Endodermal cell (in vitro differentiated cells): ENCODE measurements around the gene PNMA8C. TPM values are rescaled to one million over a fixed set of nuclear protein-coding genes. Genes with fewer than 3 reads are reported as not detected.

Experiments
- DNase-seq: peaks from one replicate; pipeline ENCODE4 v3.0.0-alpha.2; 2017
- H3K27ac ChIP-seq: 2 replicates; pipeline ENCODE4 v1.5.1; 2013; ENCODE audit warnings: mild to moderate bottlenecking, low read depth, low read length, moderate library complexity
- H3K27me3 ChIP-seq: 2 replicates; pipeline ENCODE4 v1.6.1; 2013; ENCODE audit warnings: mild to moderate bottlenecking, low read length, moderate library complexity; ENCODE audit not compliant: insufficient read depth, control insufficient read depth, poor library complexity, severe bottlenecking
- H3K36me3 ChIP-seq: 2 replicates; pipeline ENCODE4 v1.7.0; 2013; ENCODE audit warnings: mild to moderate bottlenecking, low read length, moderate library complexity; ENCODE audit not compliant: control insufficient read depth, insufficient read depth
- H3K4me1 ChIP-seq: one replicate; pipeline ENCODE4 v1.7.0; 2013; ENCODE audit warnings: low read length; ENCODE audit not compliant: control insufficient read depth, insufficient read depth
- H3K4me3 ChIP-seq: 2 replicates; pipeline ENCODE4 v1.5.1; 2013; ENCODE audit warnings: mild to moderate bottlenecking, low read length, moderate library complexity
- H3K9ac ChIP-seq: 2 replicates; pipeline ENCODE4 v1.6.1; 2013; ENCODE audit warnings: mild to moderate bottlenecking, low read length, moderate library complexity; ENCODE audit not compliant: poor library complexity, severe bottlenecking; ENCODE audit errors: extremely low read depth
- H3K9me3 ChIP-seq: 2 replicates; pipeline ENCODE4 v1.6.1; 2013; ENCODE audit warnings: mild to moderate bottlenecking, low read length, moderate library complexity; ENCODE audit not compliant: control insufficient read depth
- H3K27ac Mint-ChIP-seq: 2 replicates; pipeline ENCODE4 v1.8.0; 2020; ENCODE audit warnings: mixed read lengths
- H3K27me3 Mint-ChIP-seq: 2 replicates; pipeline ENCODE4 v1.8.0; 2021; ENCODE audit warnings: mild to moderate bottlenecking, mixed read lengths; ENCODE audit not compliant: insufficient read depth
- H3K36me3 Mint-ChIP-seq: 2 replicates; pipeline ENCODE4 v1.8.0; 2020; ENCODE audit warnings: low read depth, mixed read lengths
- H3K4me1 Mint-ChIP-seq: 2 replicates; pipeline ENCODE4 v1.8.0; 2020; ENCODE audit warnings: mixed read lengths
- H3K4me3 Mint-ChIP-seq: 2 replicates; pipeline ENCODE4 v1.8.0; 2020; ENCODE audit warnings: mild to moderate bottlenecking, moderate library complexity, mixed read lengths
- H3K9me3 Mint-ChIP-seq: 2 replicates; pipeline ENCODE4 v1.8.0; 2020; ENCODE audit warnings: mild to moderate bottlenecking, mixed read lengths
- WGBS, 2 experiments: methylation state at CpG; one replicate each; pipeline versions ENCODE4 v1.1.5 to v1.1.7; 2013; ENCODE audit warnings: missing lambda C conversion rate in 2 of 2, mixed read lengths in 1 of 2; ENCODE audit not compliant: insufficient coverage in 1 of 2, insufficient read length in 1 of 2; 5-methylcytosine and 5-hydroxymethylcytosine counted together
- total RNA-seq, 2 donors: library from RNA; stranded (reverse); fragmentation: NEBNext Ultra II Directional in 1 of 2; extraction: Animal tissue kit (Norgen Biotek cat#: 25700) in 1 of 2; gene quantifications; 2 replicates in 1 of 2; 3 replicates in 1 of 2; pipeline ENCODE4 v1.2.1, GENCODE V29; 2021
- TF ChIP-seq, protein P1 (sequence below): fragments of 200-600 bp; sonication (generic); conservative IDR thresholded peaks from 2 replicates; pipeline ENCODE4 v1.5.0; 2021; ENCODE audit warnings: antibody characterized with exemption, mild to moderate bottlenecking

Gene PNMA8C
- total RNA-seq, 2 donors from 2014 or later, result 0.20 to 0.33 TPM

- H3K27ac ChIP-seq, result no peak overlapping the region
- H3K9me3 Mint-ChIP-seq, result no peaks in the 10 kb centered on the region
- no peaks in the 10 kb centered on the region for H3K27me3 Mint-ChIP-seq
- TF ChIP-seq, protein P1, sequence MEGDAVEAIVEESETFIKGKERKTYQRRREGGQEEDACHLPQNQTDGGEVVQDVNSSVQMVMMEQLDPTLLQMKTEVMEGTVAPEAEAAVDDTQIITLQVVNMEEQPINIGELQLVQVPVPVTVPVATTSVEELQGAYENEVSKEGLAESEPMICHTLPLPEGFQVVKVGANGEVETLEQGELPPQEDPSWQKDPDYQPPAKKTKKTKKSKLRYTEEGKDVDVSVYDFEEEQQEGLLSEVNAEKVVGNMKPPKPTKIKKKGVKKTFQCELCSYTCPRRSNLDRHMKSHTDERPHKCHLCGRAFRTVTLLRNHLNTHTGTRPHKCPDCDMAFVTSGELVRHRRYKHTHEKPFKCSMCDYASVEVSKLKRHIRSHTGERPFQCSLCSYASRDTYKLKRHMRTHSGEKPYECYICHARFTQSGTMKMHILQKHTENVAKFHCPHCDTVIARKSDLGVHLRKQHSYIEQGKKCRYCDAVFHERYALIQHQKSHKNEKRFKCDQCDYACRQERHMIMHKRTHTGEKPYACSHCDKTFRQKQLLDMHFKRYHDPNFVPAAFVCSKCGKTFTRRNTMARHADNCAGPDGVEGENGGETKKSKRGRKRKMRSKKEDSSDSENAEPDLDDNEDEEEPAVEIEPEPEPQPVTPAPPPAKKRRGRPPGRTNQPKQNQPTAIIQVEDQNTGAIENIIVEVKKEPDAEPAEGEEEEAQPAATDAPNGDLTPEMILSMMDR, result no peak
- no peak overlapping the region for H3K27ac Mint-ChIP-seq
- H3K4me1 Mint-ChIP-seq, result no peaks in the 10 kb centered on the region
- no peaks in the 10 kb centered on the region for H3K9me3 ChIP-seq
- no peaks in the 10 kb centered on the region for H3K27me3 ChIP-seq
- 94% methylated on average over 10 to 11 of the region's 11 CpGs for WGBS, 2 experiments
- H3K36me3 Mint-ChIP-seq, result peaks cover 84% of the 10 kb centered on the region
- peaks cover 86% of the 10 kb centered on the region for H3K36me3 ChIP-seq
- DNase-seq, result peak; percentile 13
- H3K4me3 Mint-ChIP-seq, result no peak overlapping the region
- no peak overlapping the region for H3K4me3 ChIP-seq
- H3K9ac ChIP-seq, result no peak overlapping the region
- no peaks in the 10 kb centered on the region for H3K4me1 ChIP-seq
Measured at GRCh38 chr19:46384396-46384795, 44.3 kb downstream of the PNMA8C start.

- Mint-ChIP-seq H3K9me3 (no peaks in the 10 kb centered on the region), H3K27me3 (no peaks in the 10 kb centered on the region), H3K4me1 (no peaks in the 10 kb centered on the region), H3K4me3 (no peak overlapping the region), H3K27ac (no peak overlapping the region), H3K36me3 (peaks cover 82% of the 10 kb centered on the region)
- Histone ChIP-seq H3K9ac (no peak overlapping the region), H3K27ac (no peak overlapping the region), H3K27me3 (no peaks in the 10 kb centered on the region), H3K4me1 (no peaks in the 10 kb centered on the region), H3K9me3 (no peaks in the 10 kb centered on the region), H3K4me3 (no peak overlapping the region), H3K36me3 (peaks cover 87% of the 10 kb centered on the region)
- 95 to 100% methylated on average over 3 to 7 of the region's 7 CpGs for WGBS, 2 experiments
- DNase-seq, result peak; percentile 32
- TF ChIP-seq, protein P1, result no peak
Measured at GRCh38 chr19:46383846-46384245, 44.9 kb downstream of the PNMA8C start.

- H3K27ac ChIP-seq, result no peak overlapping the region
- Mint-ChIP-seq H3K4me3 (no peak overlapping the region), H3K27me3 (no peaks in the 10 kb centered on the region), H3K4me1 (no peaks in the 10 kb centered on the region), H3K9me3 (no peaks in the 10 kb centered on the region), H3K27ac (peak overlapping the region; percentile 72), H3K36me3 (peaks cover 80% of the 10 kb centered on the region)
- peaks cover 86% of the 10 kb centered on the region for H3K36me3 ChIP-seq
- H3K4me1 ChIP-seq, result no peaks in the 10 kb centered on the region
- no peak overlapping the region for H3K9ac ChIP-seq
- WGBS, 2 experiments, result 94 to 98% methylated on average over 16 to 22 of the region's 23 CpGs
- no peaks in the 10 kb centered on the region for H3K27me3 ChIP-seq
- H3K9me3 ChIP-seq, result no peaks in the 10 kb centered on the region
- peak; percentile 22 for DNase-seq
- TF ChIP-seq, protein P1, result no peak
- H3K4me3 ChIP-seq, result no peak overlapping the region
Measured at GRCh38 chr19:46383171-46383815, 45.4 kb downstream of the PNMA8C start.
